ENCODE data around the gene INO80. TPM values are rescaled to one million over a fixed set of nuclear protein-coding genes. Genes with fewer than 3 reads are reported as not detected.

The INO80 gene
- total RNA-seq, 1 donor from 2014 or later, result 20.6 TPM

Other genes starting within 250 kb of the INO80 start
- 118 TPM for gene RHOV, start 242.0 kb downstream of the INO80 start, total RNA-seq
- gene VPS18, start 221.8 kb downstream of the INO80 start, total RNA-seq, result 10.9 TPM
- gene DLL4, start 186.9 kb downstream of the INO80 start, total RNA-seq, result 1.1 TPM
- gene CHAC1, start 162.8 kb downstream of the INO80 start, total RNA-seq, result 31.8 TPM
- gene EXD1, start 114.5 kb upstream of the INO80 start, total RNA-seq, result not detected
- gene CHP1, start 115.0 kb upstream of the INO80 start, total RNA-seq, result 138 TPM
- gene OIP5, start 216.3 kb upstream of the INO80 start, total RNA-seq, result 6.4 TPM
- gene NUSAP1, start 216.6 kb upstream of the INO80 start, total RNA-seq, result 39.1 TPM

Data from esophagus mucosa (tissue), 1 donor.